OCI-LY7 (cell line): ENCODE measurements around the gene B3GAT1. TPM values are rescaled to one million over a fixed set of nuclear protein-coding genes. Genes with fewer than 3 reads are reported as not detected.

Experiments
- BruUV-seq: library from RNA; stranded (reverse); fragments of 400-500 nt; replicated peaks from 2 replicates; lab custom pipeline; 2021; lab: Mats Ljungman, UMichigan
- CTCF ChIA-PET: fragments of 300-600 bp; sonication (Branson Sonifier 250); formaldehyde crosslinking; loops from one replicate; lab custom pipeline; 2022; ENCODE audit warnings: antibody characterized with exemption; ENCODE audit not compliant: unreplicated experiment; lab: Charles Lee
- POLR2A ChIA-PET: fragments of 300-600 bp; sonication (Branson Sonifier 250); formaldehyde crosslinking; loops from one replicate; lab custom pipeline; 2022; ENCODE audit warnings: antibody characterized with exemption; lab: Charles Lee
- DNase-seq: peaks from one replicate; pipeline ENCODE4 v3.0.0-alpha.2; 2015; ENCODE audit warnings: low spot score
- H2AFZ ChIP-seq: fragments of 200-600 bp; sonication (generic), shearing (Covaris generic); 2 replicates; pipeline ENCODE4 v1.6.1; 2014; ENCODE audit warnings: mild to moderate bottlenecking, antibody characterized with exemption, low read length, moderate library complexity
- H3K27ac ChIP-seq: fragments of 200-600 bp; sonication (generic); 2 replicates; pipeline ENCODE4 v1.5.1; 2014; ENCODE audit warnings: mixed run types, low read depth, mild to moderate bottlenecking, moderate library complexity, low read length, inconsistent platforms; ENCODE audit not compliant: poor library complexity, severe bottlenecking
- H3K36me3 ChIP-seq: fragments of 200-600 bp; sonication (generic); 2 replicates; pipeline ENCODE4 v1.6.1; 2014; ENCODE audit warnings: mild to moderate bottlenecking, antibody characterized with exemption, low read length, moderate library complexity, mixed read lengths; ENCODE audit not compliant: insufficient read depth
- H3K4me1 ChIP-seq: fragments of 200-600 bp; sonication (generic); 2 replicates; pipeline ENCODE4 v1.5.1; 2014; ENCODE audit warnings: mild to moderate bottlenecking, low read length; ENCODE audit not compliant: insufficient read depth, poor library complexity, severe bottlenecking
- H3K4me2 ChIP-seq: fragments of 200-600 bp; sonication (generic); 2 replicates; pipeline ENCODE4 v1.6.1; 2014; ENCODE audit warnings: mild to moderate bottlenecking, low read length
- H3K4me3 ChIP-seq: fragments of 200-600 bp; sonication (generic); 2 replicates; pipeline ENCODE4 v1.5.1; 2014; ENCODE audit warnings: mild to moderate bottlenecking, low read depth, low read length; ENCODE audit not compliant: poor library complexity, severe bottlenecking
- H3K79me2 ChIP-seq: fragments of 200-600 bp; sonication (generic); 2 replicates; pipeline ENCODE4 v1.6.1; 2016; ENCODE audit warnings: low read depth, mild to moderate bottlenecking, low read length, moderate library complexity, mixed read lengths; ENCODE audit not compliant: insufficient read depth
- H3K9me2 ChIP-seq: fragments of 200-600 bp; sonication (generic); 2 replicates; pipeline ENCODE4 v1.6.1; 2016; ENCODE audit warnings: mild to moderate bottlenecking, low read length, mixed read lengths; ENCODE audit not compliant: insufficient read depth
- H3K9me3 ChIP-seq: fragments of 200-600 bp; sonication (generic); 2 replicates; pipeline ENCODE4 v1.6.1; 2014; ENCODE audit warnings: mild to moderate bottlenecking, mixed run types, low read length, mixed read lengths
- H4K20me1 ChIP-seq: fragments of 200-600 bp; sonication (generic); 2 replicates; pipeline ENCODE4 v1.6.1; 2014; ENCODE audit warnings: mild to moderate bottlenecking, antibody characterized with exemption, low read length, moderate library complexity, mixed read lengths; ENCODE audit not compliant: insufficient read depth
- EZH2phosphoT487 ChIP-seq: fragments of 200-600 bp; sonication (generic); IDR thresholded peaks from 2 replicates; pipeline ENCODE4 v1.6.1; 2018; ENCODE audit warnings: low read depth, borderline replicate concordance, mild to moderate bottlenecking, mixed run types, antibody characterized with exemption, low read length, moderate library complexity, mixed read lengths
- intact Hi-C: fragments of 100-400 bp; cut with micrococcal nuclease; formaldehyde crosslinking; loops from one replicate; pipeline ENCODE4 v1.10.0; 2022; ENCODE audit not compliant: unreplicated experiment
- total RNA-seq, 2 experiments: library from RNA; depleted of rRNA in 1 of 2; stranded (reverse); fragments of >200 nt in 1 of 2; shearing (Covaris generic) in 1 of 2; gene quantifications; 2 replicates each; pipeline ENCODE4 v1.2.3, GENCODE V29; 2014 to 2022
- TF ChIP-seq, protein P1 (sequence below): fragments of 200-600 bp; sonication (generic); conservative IDR thresholded peaks from 2 replicates; pipeline ENCODE4 v1.5.1; 2014; ENCODE audit warnings: mild to moderate bottlenecking, antibody characterized with exemption, low read length, moderate library complexity, mixed read lengths

B3GAT1 gene
- total RNA-seq, 2 experiments from 2014 or later = not detected

DNA sequence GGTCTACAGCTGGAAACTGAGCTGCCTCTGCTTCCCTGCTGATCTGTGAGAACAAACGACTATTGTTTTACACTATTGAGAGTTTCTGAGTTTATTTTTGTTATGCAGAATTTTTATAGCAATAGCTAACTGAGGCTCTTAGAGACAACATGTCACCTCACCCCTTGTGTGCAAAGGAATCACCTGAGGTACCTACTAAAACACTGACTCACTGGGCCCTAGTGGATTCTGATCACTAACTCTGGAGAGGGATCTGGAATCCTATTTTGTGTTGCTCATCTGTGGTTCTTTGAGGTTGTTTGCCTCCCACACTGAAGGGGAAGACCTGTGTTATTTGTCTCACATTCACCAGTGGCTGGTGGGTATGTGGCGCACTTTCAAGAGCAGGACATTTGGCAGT lies 13.4 kb upstream of the B3GAT1 start:
- no peak overlapping the region for H3K27ac ChIP-seq
- H3K9me3 ChIP-seq = no peaks in the 10 kb centered on the region
- H3K4me3 ChIP-seq = no peak overlapping the region
- H3K36me3 ChIP-seq = no peaks in the 10 kb centered on the region
- TF ChIP-seq EZH2phosphoT487 = no peak
- TF ChIP-seq, protein P1, sequence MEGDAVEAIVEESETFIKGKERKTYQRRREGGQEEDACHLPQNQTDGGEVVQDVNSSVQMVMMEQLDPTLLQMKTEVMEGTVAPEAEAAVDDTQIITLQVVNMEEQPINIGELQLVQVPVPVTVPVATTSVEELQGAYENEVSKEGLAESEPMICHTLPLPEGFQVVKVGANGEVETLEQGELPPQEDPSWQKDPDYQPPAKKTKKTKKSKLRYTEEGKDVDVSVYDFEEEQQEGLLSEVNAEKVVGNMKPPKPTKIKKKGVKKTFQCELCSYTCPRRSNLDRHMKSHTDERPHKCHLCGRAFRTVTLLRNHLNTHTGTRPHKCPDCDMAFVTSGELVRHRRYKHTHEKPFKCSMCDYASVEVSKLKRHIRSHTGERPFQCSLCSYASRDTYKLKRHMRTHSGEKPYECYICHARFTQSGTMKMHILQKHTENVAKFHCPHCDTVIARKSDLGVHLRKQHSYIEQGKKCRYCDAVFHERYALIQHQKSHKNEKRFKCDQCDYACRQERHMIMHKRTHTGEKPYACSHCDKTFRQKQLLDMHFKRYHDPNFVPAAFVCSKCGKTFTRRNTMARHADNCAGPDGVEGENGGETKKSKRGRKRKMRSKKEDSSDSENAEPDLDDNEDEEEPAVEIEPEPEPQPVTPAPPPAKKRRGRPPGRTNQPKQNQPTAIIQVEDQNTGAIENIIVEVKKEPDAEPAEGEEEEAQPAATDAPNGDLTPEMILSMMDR = no peak
- no peaks in the 10 kb centered on the region for H4K20me1 ChIP-seq
- H3K4me2 ChIP-seq = no peak overlapping the region
- DNase-seq = no peak
- ChIA-PET CTCF (no interaction called here), POLR2A (no interaction called here)
- intact Hi-C loops = no loop called here
- no peak overlapping the region for H2AFZ ChIP-seq
- H3K9me2 ChIP-seq = no peaks in the 10 kb centered on the region
- no peaks in the 10 kb centered on the region for H3K79me2 ChIP-seq
- no peaks in the 10 kb centered on the region for H3K4me1 ChIP-seq
- no TSS peak for BruUV-seq

DNA sequence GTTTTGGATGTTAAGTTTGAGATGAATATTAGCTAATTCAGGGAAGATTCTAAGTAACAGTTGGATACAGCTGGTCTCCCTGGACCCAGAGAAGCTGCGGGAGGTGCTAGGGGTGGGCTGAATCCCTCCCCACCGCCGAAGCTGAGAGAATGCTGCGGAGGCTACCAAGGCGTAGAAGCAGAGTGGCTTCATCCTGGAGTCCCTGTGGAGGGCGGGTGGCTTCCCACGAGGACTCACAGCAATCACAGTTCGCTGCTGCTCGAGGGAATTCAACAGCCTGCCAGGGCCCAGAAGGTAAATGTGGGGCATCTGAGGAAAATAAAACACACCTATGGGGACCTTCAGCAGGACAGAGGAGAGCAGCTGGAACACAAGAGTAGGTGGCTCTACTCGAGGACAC lies 11.1 kb upstream of the B3GAT1 start:
- no peaks in the 10 kb centered on the region for H3K36me3 ChIP-seq
- H3K9me3 ChIP-seq = no peaks in the 10 kb centered on the region
- no peak overlapping the region for H3K4me2 ChIP-seq
- no peak overlapping the region for H3K4me3 ChIP-seq
- TF ChIP-seq EZH2phosphoT487 = no peak
- TF ChIP-seq, protein P1 = no peak
- H3K9me2 ChIP-seq = no peaks in the 10 kb centered on the region
- DNase-seq = no peak
- no TSS peak for BruUV-seq
- ChIA-PET POLR2A (no interaction called here), CTCF (no interaction called here)
- H4K20me1 ChIP-seq = no peaks in the 10 kb centered on the region
- H3K79me2 ChIP-seq = no peaks in the 10 kb centered on the region
- no peak overlapping the region for H2AFZ ChIP-seq
- H3K4me1 ChIP-seq = no peaks in the 10 kb centered on the region
- intact Hi-C loops = no loop called here
- H3K27ac ChIP-seq = no peak overlapping the region

DNA sequence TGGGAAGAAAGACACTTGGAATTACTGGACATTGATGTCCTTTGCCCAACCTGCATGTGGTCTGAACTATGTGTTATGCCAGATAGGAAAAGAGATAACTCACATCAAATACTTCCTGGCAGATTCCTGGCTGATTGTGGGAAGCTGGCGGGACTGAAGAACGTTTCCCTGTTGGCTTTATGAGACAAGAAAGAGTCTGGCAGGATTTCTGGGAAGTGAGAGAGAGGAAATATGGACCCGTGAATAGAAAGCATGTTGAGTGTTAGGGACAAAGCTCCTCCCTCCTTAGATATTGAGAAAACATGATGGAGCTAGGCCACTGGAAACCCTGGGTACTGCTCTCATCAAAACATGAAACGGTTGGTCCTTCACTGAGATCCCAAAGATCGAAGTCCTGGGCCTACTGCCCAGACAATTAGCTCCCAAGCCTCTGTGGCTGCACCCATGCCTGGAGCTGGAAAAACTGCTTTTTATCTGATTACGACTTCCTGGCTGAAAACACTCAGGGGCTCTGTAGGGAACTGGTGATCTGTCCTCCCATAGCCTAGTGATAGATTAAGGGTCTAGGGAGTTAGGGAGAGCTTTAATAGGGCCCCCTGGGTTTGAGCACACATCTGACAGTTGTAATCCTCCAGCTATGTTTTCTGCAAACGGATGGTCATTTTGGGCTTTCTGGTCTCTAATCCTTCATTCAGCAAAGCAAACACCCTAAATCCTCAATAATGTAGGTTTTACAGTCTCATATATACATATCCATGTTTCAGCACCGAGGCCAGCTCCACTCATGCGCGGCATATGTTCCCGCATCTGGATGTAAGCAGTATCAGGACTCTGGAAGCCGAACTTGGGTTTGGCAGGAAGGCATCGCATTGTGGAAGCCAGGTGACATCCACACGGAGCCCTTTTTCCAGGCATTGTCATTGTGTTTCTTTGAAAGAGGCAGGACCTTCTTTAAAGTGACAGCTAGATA lies 6.1 kb upstream of the B3GAT1 start:
- Histone ChIP-seq H4K20me1 (no peaks in the 10 kb centered on the region), H3K9me3 (no peaks in the 10 kb centered on the region), H3K27ac (no peak overlapping the region), H3K79me2 (no peaks in the 10 kb centered on the region), H3K9me2 (no peaks in the 10 kb centered on the region), H3K4me3 (no peak overlapping the region), H3K4me1 (no peaks in the 10 kb centered on the region), H3K4me2 (no peak overlapping the region), H2AFZ (no peak overlapping the region), H3K36me3 (no peaks in the 10 kb centered on the region)
- BruUV-seq = no TSS peak
- TF ChIP-seq EZH2phosphoT487 = no peak
- TF ChIP-seq, protein P1 = no peak
- ChIA-PET POLR2A (no interaction called here), CTCF (no interaction called here)
- no peak for DNase-seq
- intact Hi-C loops = no loop called here
